ENCODE data around the gene ZDHHC16.

ZDHHC16 gene

DNA sequence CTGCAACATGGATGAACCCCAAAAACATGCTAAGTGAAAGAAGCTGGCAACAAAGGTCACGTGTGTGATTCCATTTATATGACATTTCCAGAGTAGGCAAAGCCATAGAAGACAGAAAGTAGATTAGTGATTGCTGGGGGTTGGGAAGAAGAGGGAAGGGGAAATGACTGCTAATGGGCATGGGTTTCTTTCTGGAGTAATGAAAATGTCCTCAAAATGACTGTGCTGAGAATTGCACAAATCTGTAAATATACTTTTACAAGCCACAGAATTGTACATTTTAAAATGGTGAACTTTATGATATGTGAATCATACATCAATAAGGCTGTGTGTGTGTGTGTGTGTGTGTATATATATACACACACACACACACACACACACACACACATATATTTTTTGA is 36.4 kb downstream of the ZDHHC16 start:
- no peak for FAIRE-seq

DNA sequence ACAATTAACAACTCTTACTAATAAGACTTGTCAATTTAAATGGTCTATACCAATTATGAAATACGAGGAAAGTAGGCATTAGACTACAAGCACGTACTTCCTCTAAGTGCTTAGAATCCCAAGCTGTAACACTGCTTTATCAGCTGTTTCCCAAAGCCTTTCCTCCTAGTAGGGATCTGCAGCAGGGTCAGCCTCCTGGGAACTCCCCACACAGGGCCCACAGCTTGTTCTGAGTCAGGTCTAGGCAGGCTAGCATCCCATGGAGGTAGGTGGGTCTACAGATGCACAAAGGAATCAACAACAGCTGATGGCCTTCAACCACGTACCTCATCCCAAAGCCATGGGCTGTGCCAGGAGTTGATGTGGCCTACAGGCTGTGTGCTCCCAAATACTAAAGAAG is 37.5 kb downstream of the ZDHHC16 start:
- no peak for FAIRE-seq

DNA sequence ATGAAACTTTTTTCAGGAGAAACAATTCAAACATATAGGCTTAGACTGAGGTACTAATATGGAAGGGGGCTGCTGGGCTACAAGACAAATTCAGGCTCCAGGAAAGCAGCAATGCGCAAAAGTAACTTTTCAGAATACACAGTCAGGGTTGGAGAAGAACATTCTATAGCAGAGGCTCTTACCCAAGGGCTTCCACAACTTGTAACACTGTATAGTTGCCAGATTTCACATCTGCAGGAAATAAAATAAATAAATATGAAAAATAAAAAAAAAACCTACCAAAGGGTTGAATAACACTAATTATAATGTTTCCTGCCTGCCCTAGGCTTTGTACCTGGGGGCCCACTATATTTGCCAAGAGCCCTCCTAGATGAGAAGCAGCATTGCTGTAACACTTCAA is 37.9 kb downstream of the ZDHHC16 start:
- FAIRE-seq, result no peak

DNA sequence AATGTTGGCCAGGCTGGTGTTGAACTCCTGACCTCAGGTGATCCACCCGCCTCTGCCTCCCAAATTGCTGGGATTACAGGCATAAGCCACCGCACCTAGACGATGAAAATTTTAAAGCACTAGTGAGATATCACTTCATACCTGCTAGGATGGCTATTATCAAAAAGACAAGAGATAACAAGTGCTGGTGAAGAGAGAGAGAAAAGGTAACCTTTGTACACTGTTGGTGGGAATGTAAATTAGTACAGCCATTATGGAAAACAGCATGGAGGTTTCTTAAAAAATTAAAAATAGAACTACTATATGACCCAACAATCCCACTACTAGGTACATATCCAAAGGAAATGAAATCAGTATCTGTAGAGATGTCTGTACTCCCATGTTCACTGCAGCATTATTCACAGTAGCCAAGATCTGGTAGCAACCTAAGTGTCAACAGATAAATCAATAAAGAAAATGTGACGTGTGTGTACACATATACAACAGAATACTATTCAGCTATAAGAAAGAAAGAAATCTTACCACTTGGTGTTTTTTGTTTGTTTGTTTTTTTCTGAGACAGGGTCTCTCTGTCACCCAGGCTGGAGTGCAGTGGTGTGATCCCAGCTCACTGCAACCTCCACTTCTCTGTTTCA is 39.8 kb downstream of the ZDHHC16 start:
- FAIRE-seq, result no peak

DNA sequence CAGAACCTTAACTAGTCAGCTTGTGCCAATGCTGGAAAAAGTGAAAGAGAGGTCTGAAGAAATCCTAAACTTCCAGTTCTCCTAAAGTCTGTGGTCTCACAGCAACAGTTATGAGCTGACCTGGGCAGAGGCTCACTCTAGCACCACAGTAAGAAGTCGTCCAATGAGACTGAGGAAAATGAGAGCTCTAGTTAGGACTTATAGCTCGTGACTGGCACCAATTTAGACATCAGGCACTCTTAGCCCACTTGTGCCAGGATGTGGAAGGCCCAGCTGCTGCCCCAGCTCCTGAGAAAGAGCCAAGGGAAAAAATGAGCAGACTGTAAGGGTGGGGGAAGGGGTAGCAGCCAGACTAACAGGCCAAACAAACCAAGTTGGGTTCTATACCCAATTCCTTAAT is 44.6 kb downstream of the ZDHHC16 start:
- FAIRE-seq, result no peak

DNA sequence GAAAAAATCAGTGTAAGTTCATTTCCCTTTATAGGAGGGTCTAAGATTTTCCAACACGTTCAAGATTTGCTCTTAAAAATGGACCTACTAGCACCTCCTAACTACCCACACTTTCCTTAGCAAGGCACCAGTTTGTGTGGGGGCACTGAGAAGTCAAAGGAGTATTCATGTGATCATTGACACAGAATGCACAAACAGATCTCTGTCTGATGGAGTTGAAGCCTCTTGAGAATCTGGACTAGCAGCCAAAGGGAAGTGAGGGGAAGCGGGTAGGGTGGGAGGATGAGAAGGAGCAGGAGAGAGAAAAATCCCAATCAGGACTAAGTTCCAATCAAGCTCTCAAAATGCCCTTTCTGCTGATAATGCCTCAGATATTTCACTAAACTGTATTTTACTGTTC is 48.2 kb downstream of the ZDHHC16 start:
- no peak for FAIRE-seq

DNA sequence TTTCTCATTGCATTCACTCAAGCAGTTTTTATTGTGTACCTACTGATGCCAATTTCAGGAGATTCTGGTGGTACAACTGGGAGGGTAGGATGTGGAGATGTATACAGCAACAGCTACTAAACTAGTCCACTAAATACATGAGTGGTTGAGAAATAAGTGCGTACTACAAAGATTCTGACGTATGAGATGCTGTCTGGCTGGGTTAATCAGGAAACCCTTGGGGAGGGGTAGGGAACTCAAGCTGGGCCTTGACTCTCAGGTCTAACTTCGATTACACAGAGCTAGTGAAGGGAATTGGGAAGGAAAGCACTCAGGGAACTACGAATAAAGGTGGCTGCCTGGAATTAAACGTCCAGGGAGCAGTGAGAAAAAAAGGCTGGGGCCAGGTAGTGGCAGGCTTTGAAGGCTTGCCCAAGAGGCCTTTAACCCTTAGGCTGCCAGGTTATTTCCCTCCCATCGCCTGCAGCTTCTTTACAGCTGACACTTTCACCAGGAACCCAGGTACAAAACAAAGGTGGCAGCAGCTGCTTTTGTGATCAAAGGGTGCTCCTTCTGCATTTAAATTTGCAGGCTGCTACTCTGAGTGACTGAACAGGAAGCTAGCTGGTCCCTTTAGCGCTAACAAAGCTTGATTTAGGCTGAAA is 49.0 kb downstream of the ZDHHC16 start:
- peak; percentile 69 for FAIRE-seq

DNA sequence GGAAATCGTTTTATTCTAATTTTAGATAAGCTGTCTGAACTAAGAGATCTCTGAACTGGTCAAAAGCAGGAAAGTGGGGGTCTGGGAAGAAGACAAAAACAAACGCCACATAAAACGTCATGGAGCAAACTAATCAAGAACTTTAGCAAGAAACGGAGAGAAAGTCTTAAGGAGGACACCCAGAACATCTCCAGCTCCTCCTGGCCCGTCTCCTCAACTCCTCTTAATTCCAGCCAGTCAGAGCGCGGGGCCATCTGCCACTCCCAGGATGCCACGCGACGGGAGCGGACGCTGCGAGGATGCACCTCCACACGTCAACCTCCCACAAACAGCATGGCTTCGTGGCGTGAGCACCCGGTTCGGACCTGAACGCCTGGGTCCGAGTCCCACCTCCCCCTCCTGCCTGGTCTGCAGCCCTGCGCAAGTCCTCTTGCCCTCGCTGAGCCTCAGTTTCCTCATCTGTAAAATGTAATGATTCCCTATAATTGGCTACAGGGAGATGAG is 51.6 kb downstream of the ZDHHC16 start:
- FAIRE-seq, result no peak

DNA sequence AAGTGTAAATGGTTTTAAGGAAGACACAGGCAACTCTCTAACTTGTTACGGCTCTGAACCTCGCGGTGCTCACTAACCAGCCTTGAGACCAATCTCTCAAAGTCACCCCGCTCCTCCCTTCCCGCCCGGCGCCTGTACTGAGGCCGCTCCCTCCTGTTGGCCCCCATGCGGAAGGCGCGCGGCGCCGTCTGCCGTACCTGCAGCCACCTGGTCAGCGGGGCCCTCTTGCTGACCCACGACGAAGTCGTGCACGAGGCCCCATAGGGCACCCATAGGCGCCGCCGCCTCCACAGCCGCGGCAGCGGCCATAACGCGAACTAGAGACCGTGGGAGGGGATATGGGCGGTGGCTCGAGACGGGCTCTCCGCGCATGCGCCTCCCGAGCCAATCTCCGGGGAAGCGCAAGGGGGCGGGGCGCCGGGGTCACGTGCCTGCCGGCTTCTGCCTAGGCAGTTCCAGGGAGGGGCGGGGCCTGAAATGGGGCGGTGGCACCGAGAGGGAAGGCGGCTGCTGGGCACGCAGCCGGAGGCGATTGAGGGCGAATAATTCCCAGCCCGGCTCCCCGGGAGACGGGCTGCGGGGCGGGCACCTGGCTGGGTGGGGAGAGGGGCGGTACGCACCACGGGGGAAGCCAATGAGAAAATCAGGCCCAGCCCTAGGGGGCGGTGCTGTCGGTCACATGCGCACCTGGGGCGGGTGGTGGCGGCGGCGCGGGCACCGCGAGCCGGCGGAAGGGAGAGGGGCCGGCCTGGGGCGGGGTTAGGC is 52.3 kb downstream of the ZDHHC16 start, which contains the start of gene MMS19:
TSS of gene MMS19 (minus strand) at position 347 of the 765 bp plus-strand sequence. CDS start at position 309, 38 bp downstream.
- FAIRE-seq, result no peak

DNA sequence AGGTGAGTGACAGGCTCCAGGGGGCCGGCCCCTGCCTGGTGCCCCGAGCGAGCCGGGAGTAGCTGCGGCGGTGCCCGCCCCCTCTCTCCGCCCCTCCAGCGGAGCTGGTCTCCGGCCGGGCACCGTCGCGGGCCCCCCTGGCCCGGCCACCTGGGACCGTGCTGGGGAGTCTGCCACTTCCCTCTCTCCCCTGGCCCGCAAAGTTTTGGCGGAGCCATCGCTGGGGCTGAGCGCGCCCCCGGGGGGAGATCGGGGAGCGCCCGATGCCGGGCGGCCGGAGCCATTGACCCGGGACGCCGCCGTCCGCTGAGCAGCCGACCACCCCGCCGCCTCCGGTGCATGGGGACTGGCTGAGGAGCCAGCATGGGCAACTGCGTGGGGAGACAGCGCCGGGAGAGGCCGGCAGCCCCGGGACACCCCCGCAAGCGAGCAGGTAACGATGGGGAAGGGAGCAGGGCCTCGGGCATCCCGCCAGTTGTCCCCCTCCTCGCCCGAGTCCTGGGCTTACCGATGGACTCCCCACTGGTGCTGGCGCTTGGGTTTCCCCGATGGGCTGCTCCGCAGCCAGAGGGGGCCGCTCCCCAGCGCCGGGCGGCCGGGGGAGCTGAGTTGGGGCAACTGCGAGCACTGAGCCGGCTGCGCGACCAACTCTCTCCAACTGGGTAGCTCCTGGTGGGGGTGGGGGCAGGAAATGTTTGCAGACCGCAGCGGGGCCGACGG is 53.0 kb downstream of the ZDHHC16 start, which contains the start of gene UBTD1:
TSS of gene UBTD1 (plus strand) at position 84 of the 720 bp plus-strand sequence. CDS start at position 364, 280 bp downstream.
- no peak for FAIRE-seq

DNA sequence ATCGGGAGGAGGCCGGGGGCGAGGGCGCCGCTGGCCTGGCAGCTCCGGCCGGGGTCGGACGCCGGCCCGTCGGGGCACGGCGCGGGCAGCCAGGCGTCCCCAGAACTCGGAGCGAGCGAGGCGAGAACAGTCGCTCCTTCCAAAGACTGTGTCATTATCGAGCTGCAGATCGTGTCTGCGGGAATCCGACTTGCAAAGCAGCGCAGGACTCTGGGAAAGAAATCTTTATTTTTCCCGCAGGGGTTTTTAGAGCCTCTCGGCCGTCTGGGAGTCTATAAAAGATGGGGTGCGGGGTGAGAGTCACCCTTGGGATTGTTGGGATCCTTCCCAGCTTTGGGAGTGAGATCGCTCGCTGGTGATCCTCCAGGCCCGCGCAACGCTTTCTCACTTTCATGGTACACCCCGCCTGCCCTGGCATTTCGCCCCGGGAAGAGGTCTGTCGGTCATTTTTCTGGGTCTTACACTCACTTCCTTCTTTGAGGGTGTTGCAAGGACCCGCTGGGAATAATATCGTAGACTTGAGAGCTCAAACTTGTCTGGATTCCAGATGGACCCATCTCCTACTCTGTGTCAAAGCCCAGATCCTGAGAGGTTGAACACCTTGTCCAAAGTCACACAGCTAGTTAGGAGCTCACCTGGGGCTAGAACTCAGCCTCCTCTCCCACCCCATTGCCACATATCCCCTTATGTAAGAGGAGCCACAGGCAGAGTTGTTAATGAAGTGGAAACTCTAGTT is 53.8 kb downstream of the ZDHHC16 start:
- FAIRE-seq, result no peak

DNA sequence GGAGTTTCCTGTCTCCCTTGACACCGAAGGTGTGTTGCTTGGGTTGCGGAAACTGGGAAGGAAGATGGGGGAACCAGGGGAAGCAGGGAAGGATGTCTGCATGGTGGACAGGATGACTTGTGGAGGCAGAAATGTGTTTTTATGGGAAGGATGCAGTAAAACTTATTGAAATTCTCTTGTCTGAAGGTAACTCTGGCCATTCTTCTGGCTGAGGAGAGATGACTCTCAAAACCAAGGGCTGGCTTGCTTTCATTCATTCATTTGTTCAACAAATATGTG is 54.3 kb downstream of the ZDHHC16 start:
- FAIRE-seq, result no peak

DNA sequence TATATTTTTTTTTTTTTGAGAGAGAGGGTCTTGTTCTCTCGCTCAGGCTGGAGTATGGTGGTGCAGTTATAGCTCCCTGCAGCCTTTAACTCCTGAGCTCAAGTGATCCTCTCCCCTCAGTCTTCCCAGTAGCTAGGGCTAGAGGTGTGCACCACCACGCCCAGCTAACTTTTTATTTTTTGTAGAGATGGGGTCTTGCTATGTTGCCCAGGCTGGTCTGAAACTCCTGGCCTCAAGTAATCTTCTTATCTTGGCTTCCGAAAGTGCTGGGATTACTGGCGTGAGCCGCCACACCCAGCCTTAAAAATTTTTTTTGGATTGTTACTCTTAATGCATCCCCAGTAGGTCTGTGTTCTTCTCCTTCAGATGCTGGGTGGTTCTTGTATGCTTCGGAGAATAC is 56.9 kb downstream of the ZDHHC16 start:
- FAIRE-seq, result no peak

DNA sequence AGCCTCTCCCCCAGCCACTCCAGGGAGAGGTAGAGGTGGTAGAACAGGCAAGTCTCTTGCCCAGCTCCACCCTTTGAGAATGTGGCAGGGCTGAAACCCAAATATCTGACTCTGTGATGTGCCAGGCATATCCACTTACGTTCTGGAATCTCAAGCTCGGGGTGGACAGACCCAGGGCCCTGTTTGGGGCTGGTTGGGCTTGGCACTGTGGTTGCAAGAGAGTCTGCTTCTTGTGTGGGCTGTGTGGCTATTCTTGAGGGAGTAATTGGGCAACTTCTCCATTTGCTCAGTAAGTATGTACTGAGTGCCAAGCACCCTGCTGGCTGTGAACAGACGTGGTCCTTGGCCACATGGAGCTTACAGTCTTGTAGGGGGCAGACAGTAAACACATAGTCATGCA is 57.4 kb downstream of the ZDHHC16 start:
- no peak for FAIRE-seq

DNA sequence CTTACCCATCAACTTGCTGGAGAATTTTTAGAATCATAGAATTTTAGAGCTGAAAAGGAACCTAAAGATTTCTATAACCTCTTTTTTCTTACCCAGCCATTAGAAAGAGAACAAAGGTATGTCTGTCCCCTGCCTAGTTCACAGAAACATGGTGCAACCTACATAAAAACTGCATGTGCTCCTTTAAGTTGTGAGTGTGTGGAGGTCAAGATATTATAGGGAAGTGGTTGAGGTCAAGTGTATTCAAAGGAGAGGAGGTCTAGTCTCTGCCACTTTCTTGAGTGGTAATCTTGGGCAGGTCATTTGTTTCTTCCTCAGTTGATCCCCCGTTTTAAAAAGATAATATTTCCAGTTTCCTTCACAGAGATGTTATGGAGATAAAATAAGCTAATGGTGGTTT is 59.2 kb downstream of the ZDHHC16 start:
- FAIRE-seq, result no peak

DNA sequence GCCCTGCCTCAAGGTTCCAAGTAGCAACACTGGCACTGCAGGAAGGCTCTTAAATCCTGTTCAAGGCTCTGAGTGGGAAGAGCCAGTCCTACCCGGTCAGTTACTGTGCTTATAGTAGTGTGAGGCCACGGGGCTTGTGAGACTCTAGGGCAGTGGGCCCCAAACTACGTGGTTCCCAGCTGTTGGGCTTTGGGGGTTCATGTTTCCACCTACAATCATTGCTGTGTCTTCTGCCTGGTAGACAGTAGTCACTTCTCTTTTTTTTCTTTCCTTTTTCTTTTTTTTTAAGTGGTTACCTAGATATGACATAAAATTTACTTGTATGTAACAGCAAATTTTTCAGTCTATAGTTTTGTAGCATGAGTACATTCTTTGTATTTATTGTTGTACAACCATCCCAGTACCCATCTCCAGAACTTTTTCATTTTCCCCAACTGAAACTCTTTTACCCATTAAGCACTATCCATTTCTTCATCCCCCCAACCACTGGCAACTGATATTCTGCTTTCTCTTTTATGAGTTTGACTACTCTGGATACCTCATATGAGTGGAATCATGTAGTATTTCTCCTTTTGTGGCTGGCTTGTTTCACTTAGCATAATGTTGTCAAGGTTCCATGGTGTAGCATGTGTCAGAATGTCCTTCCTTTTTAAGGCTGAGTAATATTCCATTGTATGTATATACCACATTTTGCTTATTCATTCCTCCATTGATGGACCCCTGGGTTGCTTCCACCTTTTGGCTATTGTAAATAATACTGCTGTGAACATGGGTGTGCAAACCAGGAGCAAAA is 60.4 kb downstream of the ZDHHC16 start:
- no peak for FAIRE-seq
